ENCODE results near the gene CEP95.
"Not testable (repeated sequence)": the region's sequence is repeated elsewhere in the genome, so short reads cannot be mapped to it uniquely, and the experiment has no call there.

The CEP95 gene

DNA sequence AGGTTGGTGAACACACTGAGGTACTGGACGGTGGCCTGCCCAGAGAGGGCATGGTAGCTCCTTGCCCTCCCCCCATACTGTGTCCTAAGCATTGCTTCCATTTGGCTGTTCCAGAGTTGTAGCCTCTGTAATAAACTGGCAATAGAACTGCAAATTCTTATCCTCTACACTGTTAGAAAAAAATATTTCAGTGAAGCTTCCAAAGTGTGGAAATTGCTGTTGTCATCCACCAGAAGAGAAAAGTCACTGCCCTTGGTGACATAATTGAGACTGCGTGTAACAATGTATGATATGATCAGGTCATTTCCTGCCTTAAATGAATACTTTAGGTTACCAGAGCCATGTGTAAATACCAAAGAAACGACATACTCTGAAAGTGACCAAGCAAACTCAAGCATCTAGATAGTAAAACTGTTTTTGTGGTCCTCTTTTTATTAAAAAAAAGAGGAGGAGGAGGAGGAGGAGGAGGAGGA lies 65.9 kb downstream of the CEP95 start:
- no peak for DNase-seq (ENCODE audit: low read depth)

DNA sequence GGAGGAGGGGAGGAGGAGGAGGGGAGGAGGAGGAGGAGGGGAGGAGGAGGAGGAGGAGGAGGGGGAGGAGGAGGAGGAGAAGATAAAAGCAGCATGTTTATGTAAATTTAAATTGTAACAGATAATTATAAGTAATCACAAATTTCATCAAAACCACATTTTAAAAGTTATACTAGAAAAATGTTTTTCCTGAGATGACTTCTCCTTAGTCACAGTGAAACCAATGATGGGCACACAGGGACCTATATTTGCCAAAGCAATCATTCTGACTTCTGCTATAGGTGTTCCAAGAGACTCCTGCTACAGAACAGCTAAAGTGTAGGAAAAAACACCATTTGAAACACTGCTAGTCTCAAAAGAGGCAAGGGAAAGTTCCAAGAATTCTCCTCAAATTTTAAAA lies 66.4 kb downstream of the CEP95 start:
- no peak for DNase-seq (ENCODE audit: low read depth)

DNA sequence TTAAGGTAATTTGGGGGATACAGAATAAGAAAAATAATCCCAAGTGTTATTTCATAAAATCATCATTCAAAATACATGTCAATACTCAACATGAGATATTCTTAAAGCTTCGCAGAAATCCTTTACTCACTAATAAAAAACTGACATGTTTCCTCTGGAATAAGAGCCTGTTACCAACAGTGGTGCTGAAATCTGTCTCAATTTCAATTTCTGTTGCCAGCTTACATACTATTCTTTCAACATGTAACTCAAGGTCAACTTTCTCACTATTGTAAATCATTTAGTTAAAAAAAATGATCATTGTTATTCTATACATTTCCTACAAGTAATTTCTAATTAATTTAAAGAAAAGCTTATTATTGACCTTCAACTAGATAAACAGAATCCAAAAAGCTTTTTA lies 67.9 kb downstream of the CEP95 start:
- no peak for DNase-seq (ENCODE audit: low read depth)

DNA sequence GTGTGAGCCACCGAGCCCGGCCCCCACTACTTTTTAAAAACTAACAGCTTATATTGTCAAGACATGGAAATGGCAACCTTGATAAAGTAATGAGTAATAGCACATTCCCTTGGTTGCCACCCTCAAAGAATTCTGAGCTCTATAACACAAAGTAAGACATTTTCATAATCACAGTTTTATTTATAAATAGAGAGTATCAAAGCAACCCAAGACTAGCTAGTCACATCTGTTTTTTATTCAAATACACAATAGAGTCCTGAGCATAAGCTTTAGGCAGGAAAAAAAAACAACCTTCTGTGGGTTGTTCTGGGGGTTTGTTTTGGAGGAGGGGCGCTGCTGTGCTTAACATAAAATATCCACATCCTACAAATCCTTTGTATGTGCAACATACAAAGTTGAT lies 68.7 kb downstream of the CEP95 start:
- DNase-seq (ENCODE audit: low read depth): no peak

GRCh38 chr17:64577025-64577424 lies 70.2 kb downstream of the CEP95 start:
- DNase-seq (ENCODE audit: low read depth): not testable (repeated sequence)

DNA sequence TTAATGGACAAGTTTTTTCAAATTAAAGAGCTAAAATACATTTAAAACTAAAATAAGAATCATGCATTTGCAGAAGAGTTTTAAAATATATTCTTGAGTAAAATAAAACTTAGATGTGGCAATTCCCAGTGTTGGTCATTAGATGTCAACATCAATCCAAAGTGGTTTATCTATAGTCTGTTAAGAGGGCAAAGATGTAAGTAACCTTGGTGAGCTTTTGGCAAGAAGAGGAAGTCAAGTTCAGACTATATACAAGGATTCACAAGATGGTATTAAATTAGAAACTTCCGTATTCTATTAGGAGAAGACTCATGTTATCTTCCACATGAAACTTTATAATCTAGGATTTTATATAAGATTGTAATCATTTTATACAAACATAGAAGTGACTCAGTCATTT lies 73.1 kb downstream of the CEP95 start:
- DNase-seq (ENCODE audit: low read depth): no peak

- DNase-seq (ENCODE audit: low read depth): no peak
These were observed 73.9 kb downstream of the CEP95 start for GRCh38 chr17:64580384-64581315.

GRCh38 chr17:64583038-64583437 lies 76.3 kb downstream of the CEP95 start:
- DNase-seq (ENCODE audit: low read depth): no peak

DNA sequence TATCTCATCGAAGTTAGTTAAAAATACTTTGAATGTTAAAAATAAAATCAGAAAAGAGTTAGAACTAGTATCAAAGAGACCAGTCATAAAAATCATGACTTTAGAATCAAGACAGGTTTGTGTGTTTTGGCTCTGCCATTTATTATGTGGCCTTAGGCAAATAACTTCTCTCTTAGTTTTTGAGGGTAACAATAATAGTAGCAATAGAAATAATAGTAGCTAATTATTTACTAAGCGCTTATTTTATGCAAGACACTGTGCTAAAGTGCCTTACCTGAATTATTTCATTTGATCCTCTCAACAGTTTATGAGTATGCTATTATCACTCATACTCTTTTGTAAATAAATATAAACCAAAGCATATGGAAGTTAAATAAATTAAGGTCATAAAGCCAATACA lies 78.4 kb downstream of the CEP95 start:
- no peak for DNase-seq (ENCODE audit: low read depth)

All from stimulated activated CD8-positive, alpha-beta memory T cell treated with anti-CD3 and anti-CD28 coated beads, Interleukin-7, amount 100 ng/mL, for 24 hours (primary cell).